GM10248 (cell line): ENCODE results near the gene ACOT13.
"Not testable (repeated sequence)": the region's sequence is repeated elsewhere in the genome, so short reads cannot be mapped to it uniquely, and the experiment has no call there.

Source experiments
- CTCF ChIA-PET: fragments of 300-600 bp; sonication (Branson Sonifier 250); formaldehyde crosslinking; extraction: SDS; loops from one replicate; lab custom pipeline; 2021; ENCODE audit warnings: antibody characterized with exemption; lab: Yijun Ruan, JAX
- POLR2A ChIA-PET: fragments of 350-650 bp; sonication (Branson Sonifier 250); formaldehyde crosslinking; extraction: SDS; loops from one replicate; lab custom pipeline; 2020; ENCODE audit warnings: antibody characterized with exemption; lab: Yijun Ruan, JAX
- DNase-seq: peaks from one replicate; pipeline ENCODE4 v3.0.0; 2012; ENCODE audit errors: extremely low spot score
- CTCF ChIP-seq: IDR thresholded peaks from 2 replicates; pipeline ENCODE4 v1.5.1; 2012; ENCODE audit warnings: mild to moderate bottlenecking, low read depth; ENCODE audit errors: extremely low read depth, missing control alignments, control extremely low read depth

Gene ACOT13

GRCh38 chr6:24672620-24673182 is 5.8 kb downstream of the ACOT13 start:
- DNase-seq = no peak
- ChIA-PET POLR2A (no interaction called here), CTCF (no interaction called here)
- TF ChIP-seq CTCF = no peak

GRCh38 chr6:24673625-24674024 is 6.7 kb downstream of the ACOT13 start:
- no peak for TF ChIP-seq CTCF
- DNase-seq = no peak
- POLR2A ChIA-PET = no interaction called here
- CTCF ChIA-PET = no interaction called here

- POLR2A ChIA-PET, DNase-seq, CTCF ChIA-PET: not testable (repeated sequence)
These were observed 12.0 kb downstream of the ACOT13 start for GRCh38 chr6:24678792-24679352.

- ChIA-PET CTCF (no interaction called here), POLR2A (no interaction called here)
- DNase-seq = no peak
- no peak for TF ChIP-seq CTCF
These were observed 13.7 kb downstream of the ACOT13 start for GRCh38 chr6:24680582-24680981.

GRCh38 chr6:24683297-24684296 is 16.7 kb downstream of the ACOT13 start:
- POLR2A ChIA-PET = no interaction called here
- no peak for DNase-seq
- no peak for TF ChIP-seq CTCF
- CTCF ChIA-PET = interaction anchor here (1.2 to 1.5 kb wide), 7 partner anchors 12 to 365 kb away, joined by 3 to 5 read pairs (median 3); no protein-coding TSS in a partner anchor

GRCh38 chr6:24686408-24686807 is 19.5 kb downstream of the ACOT13 start:
- DNase-seq = no peak
- no peak for TF ChIP-seq CTCF
- CTCF ChIA-PET = no interaction called here
- POLR2A ChIA-PET = no interaction called here

- DNase-seq = no peak
- POLR2A ChIA-PET = no interaction called here
- no peak for TF ChIP-seq CTCF
- CTCF ChIA-PET = no interaction called here
These were observed 20.1 kb downstream of the ACOT13 start for GRCh38 chr6:24686946-24687345.
